Activated CD4-positive, alpha-beta T cell treated with anti-CD3 and anti-CD28 coated beads, Interleukin-2, amount 50 U/mL, for 1 hour (primary cell): ENCODE measurements around the gene ADAMTS18.
"Not testable (repeated sequence)": the region's sequence is repeated elsewhere in the genome, so short reads cannot be mapped to it uniquely, and the experiment has no call there.

Experiments used
- DNase-seq: peaks from one replicate; pipeline ENCODE4 v3.0.0-alpha.2; 2020

The ADAMTS18 gene

DNA sequence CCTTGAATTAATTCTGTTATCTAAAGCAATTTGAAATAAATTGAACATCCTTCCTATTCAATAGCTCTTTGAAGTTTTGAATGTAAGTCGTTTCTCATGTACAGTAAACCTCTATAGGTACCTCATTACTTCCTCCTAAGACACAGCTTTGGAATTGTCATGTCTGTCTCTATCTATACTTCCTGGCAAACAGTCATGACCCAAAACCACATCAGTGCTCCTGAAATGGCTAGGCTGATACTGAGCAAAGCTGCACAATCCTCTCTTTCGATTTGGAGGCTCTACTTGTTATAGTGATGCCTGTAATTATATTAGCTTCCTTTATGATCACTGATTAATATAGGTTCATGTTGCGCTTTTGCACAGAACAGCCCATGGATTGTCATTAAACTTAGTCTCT is 110.1 kb downstream of the ADAMTS18 start:
- no peak for DNase-seq

DNA sequence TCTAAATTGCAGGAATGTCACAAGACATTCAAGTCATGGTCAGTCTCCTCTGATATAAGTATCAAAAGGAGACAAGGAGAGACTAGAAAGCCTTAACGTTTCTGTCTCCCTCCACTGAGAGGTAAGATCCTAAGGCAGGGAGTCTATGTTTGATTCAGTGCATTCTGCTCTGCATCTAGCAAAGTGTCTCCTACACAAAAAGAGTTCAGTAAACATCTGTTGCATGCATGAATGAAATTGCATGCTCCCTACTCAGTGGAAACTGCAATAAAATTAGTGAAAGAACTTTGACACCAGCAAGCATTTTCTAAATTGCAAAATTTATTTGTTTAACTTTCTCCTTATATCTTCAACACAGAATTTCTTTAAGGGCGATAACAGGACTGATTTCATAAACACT is 111.1 kb downstream of the ADAMTS18 start:
- DNase-seq, result no peak

DNA sequence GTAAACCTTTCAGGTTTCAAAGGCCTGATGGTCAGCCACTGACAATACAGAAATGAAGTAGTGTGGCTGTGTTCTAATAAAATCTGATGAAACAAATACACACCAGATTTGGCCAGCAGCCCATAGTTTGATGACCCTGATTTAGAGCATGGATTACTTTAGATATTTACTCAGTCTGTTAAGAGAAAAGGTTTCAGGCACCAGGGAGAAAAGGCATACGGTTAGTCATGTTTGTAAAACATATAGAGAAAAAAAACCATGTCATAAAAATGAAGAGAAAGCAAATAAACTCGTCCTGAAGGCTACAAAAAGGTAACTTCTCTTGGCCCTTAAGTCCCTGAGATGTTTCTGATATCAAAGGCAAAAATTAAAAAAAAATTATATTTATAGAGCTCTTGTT is 112.1 kb downstream of the ADAMTS18 start:
- DNase-seq, result no peak

DNA sequence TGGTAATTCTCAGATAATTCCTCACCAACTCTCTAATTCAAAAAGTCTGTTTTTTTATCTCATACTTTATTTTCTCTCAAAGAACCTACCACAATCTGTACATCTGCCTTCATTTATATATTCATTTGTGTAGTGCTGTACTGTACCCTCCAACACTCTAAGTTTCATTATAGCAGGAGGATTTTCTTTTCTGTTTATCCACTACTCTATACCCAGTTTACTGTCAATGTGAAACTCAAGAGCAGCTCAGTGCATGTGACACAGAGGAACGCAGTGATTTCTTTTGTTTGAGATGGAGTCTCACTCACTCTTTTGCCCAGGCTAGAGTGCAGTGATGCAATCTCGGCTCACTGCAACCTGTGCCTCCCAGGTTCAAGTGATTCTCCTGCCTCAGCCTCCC is 117.8 kb downstream of the ADAMTS18 start:
- DNase-seq, result no peak

DNA sequence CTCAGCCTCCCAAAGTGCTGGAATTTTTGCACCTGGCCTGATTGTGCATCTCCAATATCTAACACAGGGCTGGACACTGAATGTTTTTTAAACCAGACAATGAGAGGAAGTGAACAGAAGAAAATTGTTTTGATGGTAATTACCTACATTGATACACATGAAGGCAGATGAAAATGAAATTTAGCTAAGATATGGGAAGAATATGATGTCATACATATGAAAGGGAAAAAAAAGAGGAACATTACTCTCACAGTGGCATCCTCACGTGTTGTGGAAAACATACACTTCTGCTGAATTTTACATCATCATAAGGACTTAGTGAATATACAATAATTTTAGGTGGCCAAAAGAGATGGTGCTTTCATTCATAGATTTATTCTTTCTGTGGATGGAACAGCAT is 124.0 kb downstream of the ADAMTS18 start:
- no peak for DNase-seq

DNA sequence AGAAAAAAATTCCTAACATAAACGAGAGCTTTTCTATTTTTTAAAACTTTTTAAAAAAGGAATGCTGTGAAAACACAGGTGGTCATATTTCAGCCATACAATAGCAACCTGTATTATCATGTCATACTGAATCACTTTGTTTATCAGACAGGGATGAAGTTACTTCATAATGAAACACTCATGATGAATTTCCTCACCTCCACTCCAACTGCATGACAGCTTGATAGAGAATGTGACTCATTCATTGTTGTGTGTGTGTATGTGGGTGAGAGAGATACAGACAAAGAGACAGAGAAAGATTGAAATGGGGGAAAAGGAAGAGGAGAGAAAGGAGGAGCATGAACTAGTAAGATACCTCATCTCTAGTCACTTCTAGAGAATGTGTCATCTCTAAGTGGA is 126.7 kb downstream of the ADAMTS18 start:
- DNase-seq, result no peak

DNA sequence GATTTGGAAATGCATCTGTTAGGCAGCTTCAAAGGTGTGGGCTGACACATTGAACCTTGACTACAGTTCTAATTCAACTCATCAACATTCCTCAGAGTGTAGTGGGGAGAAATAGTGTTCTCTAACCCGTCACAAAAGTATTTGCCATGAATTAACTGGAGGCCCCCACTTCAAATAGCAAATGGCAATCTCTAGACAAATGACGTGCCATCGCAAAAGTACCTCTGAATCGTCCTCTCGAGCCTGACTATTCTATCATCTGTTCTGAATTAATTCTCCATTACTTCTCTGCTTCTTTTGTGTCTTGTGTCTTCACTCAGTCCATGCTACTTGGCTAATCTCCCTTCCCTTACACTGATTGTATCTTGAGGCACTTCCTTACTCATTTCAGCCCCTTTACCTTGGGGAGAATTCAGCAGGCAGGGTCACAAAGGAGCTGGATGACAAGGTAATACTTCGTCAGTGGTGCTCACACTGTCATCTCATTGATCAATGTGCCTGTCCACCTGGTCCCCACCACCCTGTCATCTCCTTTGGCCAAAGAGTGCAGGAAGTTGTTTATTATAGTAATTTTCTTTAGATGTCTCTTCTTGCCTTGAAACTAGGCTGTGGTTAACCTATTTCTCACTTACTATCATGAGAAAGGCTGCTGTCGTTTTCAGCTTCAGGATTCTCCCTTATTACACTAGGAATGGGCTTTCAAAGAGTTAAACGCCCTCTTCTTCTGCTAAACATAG is 127.2 kb downstream of the ADAMTS18 start:
- DNase-seq, result no peak

DNA sequence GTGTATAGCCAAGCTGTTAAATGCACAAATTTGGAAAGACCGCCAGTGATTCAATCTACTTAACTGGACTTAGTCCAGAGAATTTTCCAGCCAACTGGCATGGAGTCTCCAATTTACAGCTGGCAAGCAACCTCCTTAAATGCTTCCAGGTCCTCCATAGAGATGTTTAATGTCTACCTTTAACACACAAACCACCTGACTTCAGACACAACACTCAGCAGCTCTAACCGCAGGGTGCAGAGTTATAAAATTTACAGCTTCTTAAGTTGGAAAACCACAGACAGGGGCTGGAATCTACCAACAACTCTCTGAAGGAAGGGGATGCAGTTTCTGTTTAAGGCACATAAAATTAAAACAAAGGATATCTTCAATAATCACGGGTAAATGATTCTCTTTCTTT is 128.8 kb downstream of the ADAMTS18 start:
- DNase-seq, result no peak

DNA sequence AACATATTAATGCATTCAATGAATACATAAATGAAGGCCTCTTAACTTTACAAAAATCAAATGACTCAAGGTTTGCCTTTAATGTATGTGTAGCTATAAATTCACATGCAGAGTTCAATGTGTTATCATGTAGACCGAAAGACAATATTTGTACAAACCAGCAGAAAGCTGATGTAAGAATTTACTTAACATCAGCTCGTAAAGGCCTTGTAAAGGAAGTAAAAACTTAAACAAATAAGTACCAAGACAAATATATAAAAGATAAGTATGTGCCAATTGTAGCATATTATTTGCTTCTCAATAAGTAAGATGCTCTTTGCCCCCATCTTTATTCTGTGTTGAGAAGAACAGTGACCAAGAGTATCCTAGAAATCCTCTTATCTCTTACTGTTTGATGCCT is 130.0 kb downstream of the ADAMTS18 start:
- no peak for DNase-seq

DNA sequence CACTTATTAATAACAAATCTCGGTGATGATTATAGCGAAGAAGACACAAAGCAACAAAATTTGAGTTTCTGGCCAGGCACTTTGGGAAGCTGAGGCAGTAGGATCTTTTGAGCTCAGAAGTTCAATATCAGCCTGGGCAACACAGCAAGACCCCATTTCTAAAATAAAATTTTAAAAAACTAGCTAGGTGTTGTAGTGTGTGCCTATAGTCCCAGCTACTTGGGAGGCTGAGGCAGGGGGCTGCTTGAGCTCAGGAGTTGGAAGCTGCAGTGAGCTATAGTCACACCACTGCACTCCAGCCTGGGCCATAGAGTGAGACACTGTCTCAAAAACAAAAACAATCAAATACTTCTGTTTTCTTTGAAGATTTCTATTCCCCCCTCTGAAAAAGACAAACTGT is 130.7 kb downstream of the ADAMTS18 start:
- no peak for DNase-seq

DNA sequence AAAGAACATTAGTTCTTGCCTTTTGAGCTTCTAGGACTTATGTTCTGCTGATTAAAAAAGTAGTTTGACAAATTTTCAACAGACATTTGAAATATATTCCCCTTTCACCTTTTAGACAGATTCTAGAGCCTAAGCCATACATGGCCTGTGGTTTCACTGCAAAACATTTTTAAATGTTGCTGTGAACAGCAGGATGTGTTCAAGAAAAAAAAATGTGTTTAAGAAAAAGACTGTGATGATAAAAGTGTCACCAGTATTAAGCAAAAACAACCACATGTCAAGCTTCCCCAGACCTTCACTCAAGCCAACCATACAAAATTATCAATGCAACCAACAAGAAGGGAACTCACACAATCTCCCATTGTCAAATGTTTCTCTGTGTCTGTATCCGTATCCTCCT is 132.2 kb downstream of the ADAMTS18 start:
- no peak for DNase-seq

DNA sequence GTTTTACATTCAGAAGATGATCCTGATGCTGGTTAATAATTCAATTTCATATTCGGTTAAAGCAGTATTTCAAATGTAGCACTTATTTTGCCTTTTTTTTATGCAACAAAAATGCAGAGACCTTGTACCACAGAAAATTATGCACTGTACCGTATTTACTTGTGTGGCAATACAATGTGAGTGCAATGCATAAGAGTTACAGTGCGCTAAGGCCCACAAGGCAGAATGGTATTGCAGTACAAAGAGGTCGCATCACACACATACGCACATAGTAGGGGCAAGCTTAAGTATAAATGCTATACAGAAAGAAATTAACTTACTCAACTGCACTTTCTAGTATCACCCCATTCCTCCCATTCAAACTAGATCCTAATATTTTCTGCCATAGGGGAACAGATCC is 132.6 kb downstream of the ADAMTS18 start:
- DNase-seq, result no peak

DNA sequence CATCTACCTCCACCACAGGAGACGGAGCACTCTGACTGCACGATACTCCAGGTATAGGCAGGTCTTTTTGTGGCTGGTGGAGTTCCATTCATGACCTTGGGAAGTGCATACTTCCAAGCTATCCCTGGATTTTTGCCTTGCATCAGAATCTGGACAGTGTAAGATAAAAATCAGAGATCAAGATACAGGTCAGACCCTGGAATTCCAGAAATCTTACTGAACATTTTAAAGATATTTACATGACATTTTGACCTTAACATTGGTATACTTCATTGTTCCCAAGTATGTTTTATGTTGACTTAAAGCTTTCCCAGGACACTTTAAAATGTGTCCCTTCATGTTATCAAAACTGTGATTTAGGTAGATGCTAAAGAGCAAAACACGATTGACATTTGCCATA is 134.6 kb downstream of the ADAMTS18 start:
- DNase-seq, result no peak

DNA sequence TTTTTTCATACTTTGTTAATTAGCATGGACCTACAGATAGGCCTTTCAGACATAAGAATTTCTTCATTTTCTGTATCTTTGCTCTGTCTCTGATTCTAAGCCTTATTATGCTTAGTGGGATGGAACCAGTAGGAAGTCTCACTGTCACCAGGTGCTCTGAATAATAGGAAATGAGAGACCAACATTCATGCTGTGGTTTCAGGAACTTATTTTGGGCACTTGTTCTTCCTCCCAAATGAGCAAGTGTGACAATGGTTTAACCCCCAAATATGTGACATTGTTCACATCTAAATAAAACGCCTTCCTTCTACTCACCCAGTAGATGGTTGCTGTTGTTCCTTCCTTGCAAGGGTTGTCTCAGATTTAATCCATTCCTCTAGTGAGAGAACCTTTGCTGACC is 135.4 kb downstream of the ADAMTS18 start:
- DNase-seq, result no peak

DNA sequence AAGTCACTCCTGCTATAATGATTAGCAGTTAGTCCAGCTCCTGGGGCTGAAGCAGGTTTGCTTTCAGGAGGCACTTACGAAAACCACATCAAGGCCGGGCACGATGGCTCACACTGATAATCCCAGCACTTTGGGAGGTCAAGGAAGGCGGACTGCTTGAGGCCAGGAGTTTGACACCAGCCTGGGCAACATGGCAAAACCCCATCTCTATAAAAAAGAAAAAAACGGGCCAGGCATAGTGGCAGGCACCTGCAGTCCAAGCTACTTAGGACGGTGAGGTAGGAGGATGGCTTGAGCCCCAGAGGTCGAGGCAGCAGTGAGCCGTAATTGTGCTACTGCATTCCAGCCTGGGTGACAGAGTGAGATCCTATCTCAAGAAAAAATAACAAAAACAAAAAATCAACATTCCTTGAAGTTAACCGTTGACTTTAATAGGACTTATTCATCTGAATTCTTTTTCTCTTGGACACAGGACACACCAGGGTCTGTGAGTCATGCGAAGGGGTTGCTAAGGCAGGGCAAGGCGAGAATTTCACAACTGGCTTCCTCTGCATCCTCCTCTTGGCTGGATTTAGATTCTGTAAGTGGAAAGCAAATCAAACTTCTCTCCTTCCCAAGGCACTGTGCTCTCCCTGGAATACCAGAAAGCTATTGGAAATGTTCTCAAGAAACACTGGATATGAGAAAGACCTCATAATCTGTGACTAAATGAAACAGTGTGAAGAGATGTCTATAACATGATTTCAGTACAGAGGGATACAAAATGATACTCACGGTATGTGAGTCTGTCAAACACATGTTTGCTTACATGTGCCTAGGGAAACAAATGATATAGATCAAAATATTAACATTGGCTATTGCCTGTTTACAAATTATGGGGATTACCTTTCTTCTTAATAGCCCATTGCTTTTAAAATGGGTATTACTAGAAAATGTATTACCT is 136.1 kb downstream of the ADAMTS18 start:
- DNase-seq, result no peak

DNA sequence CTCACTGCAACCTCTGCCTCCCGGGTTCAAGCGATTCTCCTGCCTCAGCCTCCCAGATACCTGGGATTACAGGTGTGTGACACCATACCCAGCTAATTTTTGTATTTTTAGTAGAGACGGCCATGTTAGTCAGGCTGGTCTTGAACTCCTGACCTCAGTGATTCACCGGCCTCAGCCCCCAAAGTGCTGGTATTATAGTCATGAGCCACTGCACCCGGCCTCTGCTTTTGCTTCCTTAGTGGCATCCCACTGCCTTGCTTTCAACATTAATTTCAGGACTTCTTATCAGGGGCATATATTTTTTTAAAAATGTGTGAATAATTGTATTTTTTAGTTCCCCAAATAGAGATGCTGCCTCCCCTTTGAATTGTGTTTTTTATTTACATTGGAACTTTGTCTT is 136.8 kb downstream of the ADAMTS18 start:
- DNase-seq, result no peak

DNA sequence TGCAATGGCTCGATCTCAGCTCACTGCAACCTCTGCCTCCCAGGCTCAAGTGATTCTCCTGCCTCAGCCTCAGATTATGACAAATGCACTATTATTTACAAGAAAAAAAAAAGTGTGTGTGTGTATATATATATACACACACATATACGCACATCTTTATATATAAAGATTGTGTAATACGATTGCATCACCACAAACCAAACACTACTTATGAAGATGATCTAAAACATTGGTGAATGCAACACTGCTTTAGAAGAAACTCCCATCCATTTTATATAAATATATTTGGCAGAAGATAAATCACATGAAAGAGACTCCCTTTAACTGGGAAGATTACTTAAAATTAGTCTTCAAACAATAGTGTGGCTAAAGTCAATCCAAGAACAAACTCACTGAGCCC is 138.9 kb downstream of the ADAMTS18 start:
- DNase-seq, result no peak

DNA sequence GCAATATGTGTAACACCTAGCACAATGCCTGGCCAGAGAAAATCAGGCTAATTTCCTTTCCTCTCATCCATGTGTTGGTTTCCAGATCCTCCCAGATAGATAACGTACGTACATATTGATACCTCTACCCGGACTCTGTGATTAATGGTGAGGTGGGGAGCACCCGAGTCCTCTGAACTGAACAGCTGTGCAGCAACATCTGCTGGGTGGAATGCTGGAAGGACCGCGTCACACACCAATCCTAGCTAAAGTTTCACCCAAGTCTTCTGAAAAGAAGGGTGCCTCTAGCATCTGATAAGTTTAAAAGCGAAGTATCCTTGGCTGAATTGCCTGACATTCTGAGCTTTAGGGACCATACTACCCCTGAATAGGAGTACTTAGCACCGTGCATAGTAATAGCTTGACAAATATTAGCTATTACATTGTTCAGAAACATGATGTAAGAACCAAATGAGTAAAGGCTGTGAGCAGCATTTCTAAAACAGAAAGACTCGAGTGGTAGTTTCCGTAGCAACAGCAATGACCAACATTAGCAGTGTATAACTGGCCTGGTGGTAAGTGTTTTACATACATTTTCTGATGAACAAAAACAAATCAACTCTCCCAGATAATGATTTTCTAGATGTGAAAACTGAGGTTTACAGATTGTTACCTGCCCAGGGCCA is 144.3 kb downstream of the ADAMTS18 start:
- DNase-seq, result no peak

DNA sequence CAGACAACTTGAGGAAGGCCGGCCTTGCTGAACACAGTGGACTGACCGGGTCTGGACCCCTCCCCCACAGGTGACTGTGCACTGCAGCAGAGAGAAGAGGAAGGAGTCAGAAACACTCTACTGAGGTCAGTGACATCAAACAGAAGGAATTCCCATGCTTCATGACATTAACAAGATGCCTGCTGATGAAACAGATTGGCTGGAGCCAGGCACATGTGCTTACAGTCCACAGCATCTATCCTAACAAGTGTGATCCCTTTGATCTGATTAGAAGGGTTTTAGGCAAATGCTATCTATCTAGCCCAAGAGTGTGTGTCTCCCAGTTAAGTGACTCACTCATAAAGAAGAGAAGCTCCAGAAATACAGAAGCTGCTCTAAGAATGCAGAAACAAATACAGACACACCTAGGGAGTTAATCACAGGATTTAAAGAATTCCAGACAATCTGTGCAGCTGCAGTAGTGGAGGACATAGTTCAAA is 145.5 kb downstream of the ADAMTS18 start:
- DNase-seq, result no peak

DNA sequence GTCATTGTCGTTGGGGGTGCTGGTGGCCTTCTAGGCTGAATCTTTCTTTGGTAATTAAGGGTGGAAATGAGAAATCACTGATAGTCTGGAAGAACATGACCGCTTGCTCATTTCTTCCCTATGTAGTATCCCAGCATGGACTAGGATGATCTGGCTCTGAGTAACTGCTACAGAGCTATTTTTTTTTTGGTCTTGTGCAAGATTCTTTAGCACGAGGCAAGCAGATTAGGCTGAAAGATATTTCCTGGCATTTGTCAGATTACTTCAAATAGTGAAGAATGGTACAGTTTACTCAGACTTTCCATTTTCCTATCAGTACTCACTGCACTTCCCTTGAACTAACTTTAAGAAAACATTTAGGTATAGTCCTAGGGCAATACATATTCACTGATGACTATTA is 146.6 kb downstream of the ADAMTS18 start:
- DNase-seq, result no peak

DNA sequence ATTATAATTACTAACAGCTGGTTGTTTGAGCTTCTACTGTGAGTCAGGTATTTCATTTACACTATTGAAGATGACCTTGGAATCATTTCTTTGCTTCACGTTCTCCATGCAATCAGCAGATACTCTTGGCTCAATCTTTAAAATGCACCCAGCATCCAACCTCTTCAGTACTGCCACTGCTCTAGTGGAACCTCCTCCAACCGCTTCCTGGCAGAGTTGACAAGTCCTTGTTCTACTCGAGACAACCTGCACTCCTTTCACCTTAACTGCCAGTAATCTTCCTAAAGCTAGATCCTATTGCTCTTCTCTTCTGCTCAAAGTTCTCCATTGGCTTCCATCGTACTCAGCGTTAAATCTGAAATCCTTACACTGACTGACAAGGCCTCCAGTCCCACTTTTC is 149.2 kb downstream of the ADAMTS18 start:
- no peak for DNase-seq

DNA sequence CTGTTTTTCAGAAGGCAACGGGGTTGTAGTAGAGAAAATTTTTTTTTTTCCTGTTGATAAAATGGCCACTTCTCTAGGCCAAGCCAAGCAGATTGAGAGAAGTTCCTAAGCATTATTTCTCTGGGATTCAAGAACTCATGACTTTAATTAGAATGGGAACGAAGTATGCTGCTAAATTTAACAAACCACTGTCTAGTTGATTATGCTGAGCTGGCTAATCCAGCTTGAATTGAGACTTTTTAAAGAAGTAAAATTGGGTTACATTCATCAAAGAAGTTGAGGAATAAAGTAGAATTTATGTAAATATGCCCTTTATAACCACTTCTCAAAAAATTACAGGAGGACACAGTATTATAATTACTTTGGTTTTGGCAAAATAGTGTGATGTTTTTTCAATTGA is 152.5 kb downstream of the ADAMTS18 start:
- DNase-seq, result no peak

DNA sequence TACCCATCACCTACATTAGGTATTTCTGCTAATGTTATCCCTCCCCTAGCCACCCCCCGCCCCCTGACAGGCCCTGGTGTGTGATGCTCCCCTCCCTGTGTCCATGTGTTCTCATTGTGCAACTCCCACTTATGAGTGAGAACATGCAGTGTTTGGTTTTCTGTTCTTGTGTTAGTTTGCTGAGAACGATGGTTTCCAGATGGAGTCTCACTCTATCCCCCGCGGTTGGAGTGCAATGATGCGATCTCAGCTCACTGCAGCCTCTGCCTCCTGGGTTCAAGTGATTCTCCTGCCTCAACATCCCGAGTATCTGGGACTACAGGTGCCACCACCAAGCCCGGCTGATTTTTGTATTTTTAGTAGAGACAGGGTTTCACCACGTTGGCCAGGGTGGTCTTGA is 155.5 kb downstream of the ADAMTS18 start:
- DNase-seq, result not testable (repeated sequence)

DNA sequence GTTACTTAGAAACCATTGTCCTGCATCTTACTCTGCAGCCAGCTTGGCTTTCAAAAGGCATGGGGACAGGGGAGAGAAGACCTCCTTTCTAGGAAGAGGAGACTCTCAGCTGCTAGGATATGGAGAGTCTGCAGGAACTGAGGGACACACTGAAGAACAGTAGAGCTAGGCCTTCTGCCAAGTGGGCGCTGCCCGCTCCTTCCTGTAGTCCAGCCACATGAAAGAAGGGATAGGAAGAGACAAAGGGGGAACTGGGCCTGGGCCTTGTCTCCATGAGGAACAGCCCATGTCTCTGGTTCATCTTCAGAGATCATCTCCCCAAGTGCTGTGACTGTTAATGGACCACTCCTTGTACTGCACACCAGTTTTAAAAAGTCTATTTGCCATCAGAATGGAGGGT is 157.3 kb downstream of the ADAMTS18 start:
- DNase-seq, result no peak
